Upper lobe of left lung (tissue), 4 donors: ENCODE data around the gene CXXC4.

Experiments used
- CTCF ChIP-seq, 6 experiments: fragments of 450-650 bp in 4 of 6; fragments of 200-600 bp in 2 of 6; sonication (generic) in 2 of 6; IDR thresholded peaks; one replicate each; pipeline ENCODE4 v1.5.1; 2016 to 2019; ENCODE audit warnings: antibody characterized with exemption in 6 of 6
- POLR2A ChIP-seq, 4 donors: fragments of 450-650 bp; IDR thresholded peaks; one replicate each; pipeline ENCODE4 v1.5.1; 2016 to 2017; ENCODE audit warnings: antibody characterized with exemption in 4 of 4, mild to moderate bottlenecking in 2 of 4
- POLR2AphosphoS5 ChIP-seq, 2 donors: sonication (generic); formaldehyde crosslinking; IDR thresholded peaks; one replicate each; pipeline ENCODE4 v1.5.1; 2017; ENCODE audit warnings: antibody characterized with exemption in 2 of 2

- TF ChIP-seq POLR2AphosphoS5 (IDR thresholded peaks at IDR 0.05), result no peak
- no peak for TF ChIP-seq CTCF (IDR thresholded peaks at IDR 0.05)
- TF ChIP-seq POLR2A (IDR thresholded peaks at IDR 0.05), result no peak
Observed at GRCh38 chr4:104462641-104463040, 32.1 kb downstream of the CXXC4 start.
